ENCODE data around the gene EOLA1.
A peak's percentile ranks its signal among the peaks of the same experiment; 100 is the strongest.
"Not testable (repeated sequence)": the region's sequence is repeated elsewhere in the genome, so short reads cannot be mapped to it uniquely, and the experiment has no call there.

The EOLA1 gene

DNA sequence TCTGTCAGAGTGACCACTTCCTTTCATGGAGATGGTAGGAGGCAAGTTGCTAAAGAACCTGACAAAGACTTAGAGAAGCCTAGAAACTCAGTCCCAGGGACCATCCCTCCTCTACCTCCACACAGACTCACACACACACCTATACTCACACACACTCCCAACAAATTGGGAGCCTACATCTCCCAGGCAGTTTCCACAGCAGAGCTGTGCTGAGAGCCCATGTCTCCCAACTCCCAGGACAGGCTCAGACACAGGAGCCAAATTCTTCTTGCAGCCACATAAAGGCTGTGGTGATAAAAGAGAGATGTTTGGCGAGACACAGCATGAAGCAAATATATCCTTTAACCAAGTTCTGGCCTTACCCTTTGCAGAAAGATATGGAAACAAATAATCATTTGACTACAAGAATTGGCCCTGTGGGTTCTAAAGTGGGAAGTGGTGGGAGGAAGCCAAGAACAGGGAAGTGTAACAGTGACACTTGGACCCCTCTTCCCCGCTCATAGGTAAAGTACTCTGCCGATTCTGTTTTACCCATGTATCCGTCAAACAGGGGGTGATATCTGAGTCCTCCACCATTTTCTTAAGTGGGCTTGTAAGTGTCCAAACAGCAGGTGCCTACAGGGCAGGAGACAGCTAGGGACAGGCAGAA is 24.7 kb upstream of the EOLA1 start:
- DNase-seq = no peak

DNA sequence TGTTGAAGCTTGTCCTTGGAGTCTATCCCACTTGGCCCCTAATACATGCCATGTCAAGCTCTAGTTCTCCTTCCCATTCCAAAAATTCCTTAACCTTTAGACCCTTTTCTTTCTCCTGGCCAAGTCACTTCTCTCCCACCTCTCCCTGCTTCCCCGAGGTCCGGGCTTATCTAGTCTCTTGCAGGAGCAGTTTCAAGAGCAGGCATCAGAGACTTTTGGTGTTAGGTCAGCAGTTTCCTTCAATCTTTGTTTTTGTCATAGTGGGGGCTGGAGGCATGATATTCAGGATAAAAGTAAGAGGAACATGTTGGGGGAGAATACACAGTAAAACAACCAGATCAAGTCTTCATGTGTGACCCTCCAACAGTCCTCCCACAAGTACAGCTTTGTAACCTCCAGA is 24.2 kb upstream of the EOLA1 start:
- DNase-seq = no peak

DNA sequence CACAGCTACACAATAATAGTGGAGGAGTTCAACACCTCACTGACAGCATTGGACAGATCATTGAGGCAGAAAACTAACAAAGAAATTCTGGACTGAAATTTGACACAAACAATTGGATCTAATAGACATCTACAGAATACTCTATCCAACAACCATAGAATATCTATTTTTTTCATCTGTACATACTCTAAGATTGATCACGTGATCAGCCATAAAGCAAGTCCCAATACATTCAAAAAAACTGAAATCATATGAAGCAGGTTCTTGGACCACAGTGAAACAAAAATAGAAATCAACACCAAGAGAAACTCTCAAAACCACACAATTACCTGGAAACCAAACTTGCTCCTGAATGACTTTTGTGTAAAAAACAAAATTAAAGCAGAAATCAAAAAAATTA is 23.5 kb upstream of the EOLA1 start:
- no peak for DNase-seq

DNA sequence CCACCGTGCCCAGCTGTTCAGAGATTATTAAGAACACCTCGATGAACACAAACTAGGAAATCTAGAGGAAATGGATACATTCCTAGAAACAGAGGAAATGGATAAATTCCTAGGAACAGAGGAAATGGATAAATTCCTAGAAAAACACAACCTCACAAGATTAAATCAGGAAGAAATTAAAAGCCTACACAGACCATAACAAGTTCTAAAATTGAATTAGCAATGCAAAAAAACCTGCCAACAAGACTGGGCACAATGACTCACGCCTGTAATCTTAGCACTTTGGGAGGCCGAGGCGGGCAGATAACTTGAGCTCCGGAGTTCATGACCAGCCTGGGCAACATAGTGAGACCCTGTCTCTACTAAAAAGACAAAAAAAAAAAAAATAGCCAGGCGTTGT is 22.6 kb upstream of the EOLA1 start:
- DNase-seq = no peak

DNA sequence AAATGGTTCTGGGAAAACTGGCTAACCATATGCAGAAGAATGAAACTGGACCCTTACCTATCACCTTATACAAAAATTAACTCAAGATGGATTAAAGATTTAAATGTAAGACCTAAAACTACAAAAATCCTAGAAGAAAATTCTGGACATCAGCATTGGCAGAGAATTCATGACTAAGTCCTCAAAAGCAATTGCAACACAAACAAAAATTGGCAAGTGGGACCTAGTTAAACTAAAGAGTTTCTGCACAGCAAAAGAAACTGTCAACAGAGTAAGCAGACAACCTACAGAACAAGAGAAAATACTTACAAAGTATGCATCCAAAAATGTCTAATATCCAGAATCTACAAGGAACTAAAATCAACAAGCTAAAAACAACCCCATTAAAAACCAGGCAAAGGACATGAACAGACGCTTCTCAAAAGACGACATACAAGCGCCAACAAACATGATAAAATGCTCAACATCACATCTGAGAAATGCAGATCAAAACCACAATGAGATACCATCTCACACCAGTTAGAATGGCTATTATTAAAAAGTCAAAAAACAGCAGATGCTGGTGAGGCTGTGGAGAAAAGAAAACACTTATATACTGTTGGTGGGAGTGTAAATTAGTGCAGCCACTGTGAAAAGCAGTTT is 20.1 kb upstream of the EOLA1 start:
- DNase-seq = not testable (repeated sequence)

DNA sequence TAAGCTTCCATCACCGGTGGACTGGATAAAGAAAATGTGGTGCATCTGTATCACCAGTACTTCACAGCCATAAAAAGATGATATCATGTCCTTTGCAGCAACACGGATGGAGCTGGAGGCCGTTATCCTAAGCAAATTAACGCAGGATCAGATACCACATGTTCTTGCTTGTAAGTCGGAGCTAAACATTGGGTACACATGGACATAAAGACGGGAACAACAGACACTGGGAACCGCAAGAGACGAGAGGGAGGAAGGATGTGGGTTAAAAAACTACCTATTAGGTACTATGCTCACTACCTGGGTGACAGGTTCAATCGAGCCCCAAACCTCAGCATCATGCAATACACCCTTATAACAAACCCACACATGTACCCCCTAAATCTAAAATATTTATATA is 19.4 kb upstream of the EOLA1 start:
- DNase-seq = no peak

DNA sequence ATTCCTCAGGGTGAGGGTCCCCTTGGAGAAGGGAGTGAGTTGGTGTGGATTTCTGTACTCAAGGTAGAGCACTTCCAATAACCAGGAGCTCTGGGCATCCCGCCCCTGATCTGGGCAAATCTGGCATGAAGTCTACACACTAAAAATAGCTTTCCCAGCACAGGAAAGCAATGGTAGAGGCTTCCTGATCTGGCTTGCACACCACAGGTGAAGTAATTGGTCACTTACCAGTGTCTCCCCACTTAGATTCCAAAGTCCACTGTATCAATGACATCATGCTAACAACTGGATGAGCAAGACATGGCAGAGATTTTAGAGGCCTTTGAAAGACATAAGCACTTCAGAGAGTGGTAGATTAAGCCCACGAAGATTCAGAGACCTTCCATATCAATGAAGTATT is 17.9 kb upstream of the EOLA1 start:
- DNase-seq = no peak

DNA sequence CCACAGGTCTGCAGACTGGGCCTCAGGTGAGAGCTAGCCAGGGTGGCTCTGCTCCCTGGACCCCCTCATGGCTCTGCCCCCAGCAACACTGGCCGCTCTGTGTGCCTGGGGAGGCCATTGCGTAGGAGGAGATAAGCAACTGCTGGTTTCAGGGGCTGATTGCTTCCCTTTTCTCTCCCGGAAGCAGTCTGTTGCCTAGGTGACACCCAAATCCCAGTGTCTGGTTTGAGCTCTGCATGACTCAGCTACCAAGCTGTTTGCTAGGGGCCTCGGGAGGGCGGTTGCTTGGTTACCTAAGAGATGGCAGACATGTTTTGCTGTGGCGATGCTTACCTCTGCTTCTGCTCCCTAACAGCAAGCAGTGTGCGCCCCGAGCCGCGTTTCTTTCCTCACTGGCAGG is 15.4 kb upstream of the EOLA1 start:
- not testable (repeated sequence) for DNase-seq

DNA sequence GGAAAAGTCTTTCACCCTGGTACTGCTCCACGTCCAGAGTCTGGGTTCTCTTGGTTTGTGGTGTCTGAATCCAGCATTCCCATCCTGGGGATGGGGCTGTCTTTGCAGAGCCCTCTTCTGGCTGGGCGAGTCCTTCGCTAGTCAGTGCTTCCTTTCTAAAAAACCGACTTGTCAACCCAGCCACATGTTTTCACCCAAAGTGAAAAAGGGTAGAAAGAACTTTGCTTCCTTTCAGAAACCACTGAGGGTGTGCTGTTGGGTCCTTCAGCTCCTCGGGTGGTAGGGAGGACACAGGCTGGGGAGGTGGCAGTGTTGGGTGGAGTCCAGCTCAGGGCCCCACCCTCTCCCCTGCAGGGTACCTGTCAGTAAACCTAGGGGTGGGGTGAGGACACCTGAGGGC is 14.9 kb upstream of the EOLA1 start:
- not testable (repeated sequence) for DNase-seq

DNA sequence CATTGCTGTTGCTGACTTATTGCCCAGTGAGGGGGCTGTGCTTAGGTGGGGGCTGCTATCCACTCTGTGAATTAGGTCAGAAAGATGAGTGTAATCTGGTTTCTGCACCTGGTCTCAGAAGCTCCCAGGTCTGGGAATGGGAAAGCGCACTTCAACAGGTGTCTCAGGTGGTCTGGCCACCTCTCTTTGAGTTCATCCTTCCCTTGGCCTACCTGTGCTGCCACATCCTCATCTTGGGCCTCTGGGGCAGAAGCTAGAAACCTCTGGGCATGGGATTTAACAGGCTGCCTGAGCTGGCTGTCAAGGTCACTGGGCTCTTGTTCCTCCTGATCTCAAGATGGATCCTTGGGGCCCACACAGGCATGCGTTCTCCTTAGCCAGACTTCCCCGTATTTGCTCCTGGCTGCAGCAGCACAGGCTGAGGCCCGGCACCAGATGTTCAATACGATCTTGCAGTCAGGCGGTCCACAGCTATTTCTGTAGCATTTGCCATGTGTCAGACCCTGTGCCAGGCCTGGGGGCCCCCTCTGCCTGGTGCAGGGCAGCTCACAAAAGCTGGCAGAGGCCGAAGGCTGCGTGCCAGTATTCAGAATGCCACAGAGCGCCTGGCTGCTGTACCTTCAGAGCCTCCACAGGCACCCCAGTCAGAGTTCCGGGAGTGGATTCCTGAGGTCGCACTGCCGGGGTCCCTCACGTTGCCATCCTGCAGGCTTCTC is 14.3 kb upstream of the EOLA1 start:
- not testable (repeated sequence) for DNase-seq

DNA sequence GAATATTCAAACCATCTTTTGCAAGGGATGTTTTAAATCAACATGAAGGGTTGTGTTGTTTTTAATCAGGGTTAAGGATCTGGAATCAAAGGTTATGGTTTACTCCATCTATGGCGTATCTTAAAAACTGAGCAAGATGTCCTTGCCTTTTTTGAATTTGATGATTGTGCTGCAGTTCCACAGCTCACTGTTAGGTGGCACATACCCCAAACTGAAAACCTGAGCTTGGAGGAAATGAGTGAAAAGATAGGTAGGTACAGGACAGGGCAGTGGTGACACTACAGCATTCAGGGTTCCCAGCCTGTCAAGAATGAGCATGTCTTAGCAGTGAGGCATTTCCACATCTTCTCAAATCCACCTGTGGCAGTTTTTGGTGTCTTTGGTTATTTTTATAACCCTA is 13.1 kb upstream of the EOLA1 start:
- DNase-seq = no peak

DNA sequence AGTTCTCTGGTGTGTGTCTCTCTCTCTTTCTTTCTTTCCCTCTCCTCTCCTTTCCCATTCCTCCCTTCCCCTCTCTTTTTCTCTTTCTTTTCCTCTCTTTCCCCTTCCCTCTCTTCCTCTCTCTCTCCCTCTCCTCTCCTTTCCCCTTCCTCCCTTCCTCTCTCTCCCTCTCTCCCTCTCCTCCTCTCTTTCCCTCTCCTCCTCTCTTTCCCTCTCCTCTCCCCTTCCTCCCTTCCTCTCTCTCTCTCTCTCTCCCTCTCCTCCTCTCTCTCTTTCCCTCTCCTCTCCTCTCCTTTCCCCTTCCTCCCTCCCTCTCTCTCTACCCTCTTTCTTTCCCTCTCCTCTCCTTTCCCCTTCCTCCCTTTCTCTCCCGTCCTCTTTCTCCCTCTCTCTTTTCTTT is 12.4 kb upstream of the EOLA1 start:
- no peak for DNase-seq

DNA sequence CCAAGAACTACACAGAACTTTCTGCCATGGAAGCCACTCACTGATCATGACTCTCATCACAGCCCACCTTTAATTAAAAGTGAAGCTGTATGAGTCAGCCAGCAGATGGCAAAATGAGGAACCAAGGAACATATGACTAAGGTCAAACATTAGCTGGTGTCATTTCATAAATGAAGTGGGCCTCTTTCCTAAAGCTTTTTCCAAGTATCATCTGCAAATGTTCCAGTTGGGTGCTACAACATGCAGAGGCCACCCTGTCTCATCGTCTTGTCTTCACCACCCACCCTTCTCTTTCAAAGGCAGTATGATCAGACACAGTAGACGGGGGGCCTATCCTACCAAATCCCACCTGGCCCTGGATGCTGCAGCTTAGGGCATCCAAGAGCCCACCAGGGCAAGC is 9.2 kb upstream of the EOLA1 start:
- DNase-seq = no peak

DNA sequence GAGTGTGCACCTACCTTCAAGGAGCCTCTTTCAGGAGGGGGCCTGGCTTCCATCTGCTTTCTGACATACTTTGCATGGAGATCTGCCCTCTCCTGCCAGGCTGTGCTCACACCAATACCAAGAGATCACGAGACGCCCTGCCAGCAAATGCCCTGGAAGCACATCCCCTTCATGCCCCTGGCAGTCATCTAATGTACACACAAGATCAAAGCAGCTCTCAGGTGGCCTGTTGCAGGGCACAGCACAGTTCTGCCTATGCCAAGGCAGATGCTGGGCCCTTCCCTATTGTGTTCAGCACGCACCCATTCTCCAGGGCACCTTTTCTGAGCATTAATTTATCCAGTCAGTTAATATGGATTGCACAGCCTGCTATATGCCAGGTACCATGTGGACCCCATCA is 7.9 kb upstream of the EOLA1 start:
- DNase-seq = not testable (repeated sequence)

DNA sequence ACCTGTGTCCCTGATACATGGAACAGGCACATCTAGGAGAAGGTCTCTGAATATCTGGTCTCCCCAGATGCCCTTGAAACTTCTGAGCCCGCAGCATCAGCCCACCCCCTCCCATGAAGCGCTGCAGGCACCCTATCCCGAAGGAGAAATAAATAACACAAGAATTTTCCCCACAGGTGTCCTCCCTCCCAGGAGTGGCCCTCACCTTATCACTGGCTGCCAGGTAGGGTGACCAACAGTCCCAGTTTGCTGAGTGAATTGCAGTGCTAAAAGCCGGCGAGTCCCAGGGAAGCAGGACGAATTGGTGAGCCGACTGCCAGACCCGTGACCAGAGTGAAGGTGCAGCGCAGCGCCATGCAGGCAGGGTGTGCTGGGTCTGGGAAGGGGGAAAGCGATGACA is 6.8 kb upstream of the EOLA1 start:
- DNase-seq = not testable (repeated sequence)

DNA sequence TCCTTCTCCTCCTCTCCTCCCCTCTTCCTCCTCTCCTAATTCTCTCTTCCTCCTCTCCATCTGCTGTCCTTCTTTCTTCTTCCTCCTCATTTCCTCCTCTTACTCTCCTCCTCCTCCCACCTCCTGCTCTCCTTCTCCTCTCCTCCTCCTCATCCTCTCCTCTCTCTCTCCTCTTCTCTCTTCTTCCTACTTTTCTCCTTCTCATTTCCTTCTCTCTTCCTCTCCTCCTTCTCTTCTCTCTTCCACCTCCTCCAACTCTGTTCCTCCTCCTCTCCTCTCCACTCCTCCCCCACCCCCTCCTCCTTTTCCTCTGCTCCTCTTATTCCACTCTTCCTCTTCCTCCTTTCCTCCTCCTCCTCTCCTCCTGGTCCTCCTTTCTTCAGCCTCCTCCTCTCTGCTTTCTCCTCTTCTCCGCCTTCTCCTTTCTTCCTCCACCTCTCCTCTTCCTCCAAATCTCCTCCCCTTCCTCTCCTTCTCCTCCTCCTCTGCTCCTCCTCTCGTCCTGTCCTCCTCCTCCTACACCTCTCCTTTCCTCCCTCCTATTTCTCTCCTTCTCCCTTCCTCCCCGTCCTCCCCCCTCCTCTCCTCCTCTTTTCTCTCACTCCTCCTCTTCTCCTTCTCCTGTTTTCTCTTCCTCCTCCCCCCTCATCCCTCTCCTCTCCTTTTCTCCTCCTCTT is 5.7 kb upstream of the EOLA1 start:
- not testable (repeated sequence) for DNase-seq

DNA sequence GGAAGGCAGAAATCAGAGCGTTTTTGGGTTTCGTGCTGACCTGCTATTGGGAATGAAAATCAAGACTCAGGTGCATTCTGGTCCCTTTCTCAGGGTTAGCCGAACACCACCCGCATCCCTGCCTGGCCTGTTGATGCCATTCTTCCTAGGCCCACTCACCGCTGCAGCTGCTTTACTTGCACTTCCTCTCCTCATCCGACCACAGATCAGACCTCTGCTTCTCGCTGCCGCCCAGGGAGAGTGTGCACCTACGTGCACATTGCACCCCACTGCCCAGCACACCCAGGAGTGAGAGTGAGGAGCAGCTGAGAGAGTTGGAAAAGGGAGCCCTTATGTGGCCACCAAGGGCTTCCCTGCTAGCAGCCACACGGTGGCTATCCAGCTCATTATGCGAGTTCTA is 3.3 kb upstream of the EOLA1 start:
- not testable (repeated sequence) for DNase-seq

DNA sequence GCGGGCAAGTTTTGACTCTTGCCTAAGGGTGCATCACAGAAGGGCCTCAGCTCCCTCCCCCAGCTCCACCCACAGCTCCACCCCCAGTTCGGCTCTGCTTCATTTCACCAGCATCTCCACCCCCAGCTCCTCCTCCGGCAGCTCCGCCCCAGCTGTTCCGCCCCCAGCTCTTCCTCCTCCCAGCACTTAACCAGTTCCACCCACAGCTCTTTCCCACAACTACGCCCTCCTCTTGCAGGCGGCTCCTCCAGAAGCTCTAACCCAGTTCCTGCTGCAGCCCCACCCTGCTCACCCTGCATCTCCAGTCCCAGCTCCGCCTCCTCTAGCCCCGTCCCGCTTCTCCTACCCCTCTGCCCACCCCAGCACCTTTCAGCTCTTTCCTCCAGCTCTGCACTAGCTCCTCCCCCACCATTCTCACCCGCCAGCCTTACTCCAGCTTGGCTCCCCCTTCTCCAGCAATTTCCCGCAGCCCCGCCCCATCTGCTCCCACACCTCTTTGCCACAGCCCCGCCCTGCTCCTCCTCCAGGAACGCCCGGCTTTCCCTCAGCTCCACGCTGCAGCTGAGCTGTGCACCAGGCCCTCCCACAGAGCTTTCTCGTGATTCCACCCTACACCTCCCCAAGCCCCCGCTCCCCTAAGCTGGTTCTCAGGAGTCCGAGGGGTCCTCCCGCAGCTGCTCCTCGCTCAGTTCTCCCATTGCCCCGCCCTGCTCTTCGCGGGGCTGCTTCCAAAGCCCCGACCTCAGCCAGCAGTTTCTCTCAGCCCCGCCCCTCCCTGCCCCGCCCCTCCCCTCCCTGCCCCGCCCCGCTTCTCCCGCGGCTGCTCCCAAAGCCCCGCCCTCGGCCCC is 1.3 kb upstream of the EOLA1 start:
- DNase-seq = no peak

DNA sequence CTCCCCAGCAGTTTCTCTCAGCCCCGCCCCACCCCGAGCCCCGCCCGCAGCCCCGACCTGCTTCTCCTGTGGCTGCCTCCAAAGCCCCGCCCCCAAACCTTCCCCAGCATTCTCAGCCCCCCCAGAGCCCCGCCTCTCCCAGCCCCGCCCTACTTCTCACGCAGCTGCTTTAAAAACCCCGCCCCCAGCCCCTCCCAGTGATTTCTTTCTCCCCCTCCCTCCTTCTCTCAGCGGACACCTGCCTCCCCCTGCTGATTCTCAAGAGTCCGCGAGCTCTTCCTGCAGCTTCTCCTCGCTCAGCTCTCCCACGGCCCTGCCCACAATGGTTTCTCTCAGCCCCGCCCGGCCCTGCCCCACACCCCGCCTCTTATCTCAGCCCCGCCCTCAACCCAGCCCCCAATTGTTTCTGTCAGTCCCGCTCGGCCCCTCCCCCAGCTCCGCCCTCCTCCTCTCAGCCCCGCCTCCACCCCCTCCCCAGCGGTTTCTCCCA is 636 bp upstream of the EOLA1 start:
- DNase-seq = peak; percentile 4

DNA sequence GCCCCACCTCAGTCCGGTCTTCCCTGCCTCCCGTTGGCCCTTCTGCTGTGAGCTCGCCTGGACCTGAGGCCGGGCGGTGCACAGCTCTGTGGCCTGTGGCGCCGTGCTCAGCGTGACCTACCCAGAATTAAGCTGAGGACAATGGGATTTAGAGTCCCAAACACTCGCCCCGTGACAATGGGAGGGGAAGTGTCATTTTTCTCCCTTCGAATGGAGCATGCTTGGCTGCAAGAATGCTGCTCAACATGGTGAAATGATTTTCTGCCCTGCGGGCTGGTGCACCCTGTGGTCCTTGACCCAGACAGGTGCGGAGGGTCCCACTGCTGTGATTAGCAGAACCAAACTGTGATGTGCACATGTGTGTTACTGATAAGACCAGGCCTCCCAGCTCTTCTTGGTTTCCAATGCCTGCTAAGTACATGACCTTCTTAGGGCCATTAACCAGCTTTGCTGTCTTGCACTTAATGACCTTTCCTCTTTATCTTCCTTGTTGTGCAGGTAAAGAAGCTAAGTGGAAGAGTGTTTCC is 772 bp downstream of the EOLA1 start:
- no peak for DNase-seq

DNA sequence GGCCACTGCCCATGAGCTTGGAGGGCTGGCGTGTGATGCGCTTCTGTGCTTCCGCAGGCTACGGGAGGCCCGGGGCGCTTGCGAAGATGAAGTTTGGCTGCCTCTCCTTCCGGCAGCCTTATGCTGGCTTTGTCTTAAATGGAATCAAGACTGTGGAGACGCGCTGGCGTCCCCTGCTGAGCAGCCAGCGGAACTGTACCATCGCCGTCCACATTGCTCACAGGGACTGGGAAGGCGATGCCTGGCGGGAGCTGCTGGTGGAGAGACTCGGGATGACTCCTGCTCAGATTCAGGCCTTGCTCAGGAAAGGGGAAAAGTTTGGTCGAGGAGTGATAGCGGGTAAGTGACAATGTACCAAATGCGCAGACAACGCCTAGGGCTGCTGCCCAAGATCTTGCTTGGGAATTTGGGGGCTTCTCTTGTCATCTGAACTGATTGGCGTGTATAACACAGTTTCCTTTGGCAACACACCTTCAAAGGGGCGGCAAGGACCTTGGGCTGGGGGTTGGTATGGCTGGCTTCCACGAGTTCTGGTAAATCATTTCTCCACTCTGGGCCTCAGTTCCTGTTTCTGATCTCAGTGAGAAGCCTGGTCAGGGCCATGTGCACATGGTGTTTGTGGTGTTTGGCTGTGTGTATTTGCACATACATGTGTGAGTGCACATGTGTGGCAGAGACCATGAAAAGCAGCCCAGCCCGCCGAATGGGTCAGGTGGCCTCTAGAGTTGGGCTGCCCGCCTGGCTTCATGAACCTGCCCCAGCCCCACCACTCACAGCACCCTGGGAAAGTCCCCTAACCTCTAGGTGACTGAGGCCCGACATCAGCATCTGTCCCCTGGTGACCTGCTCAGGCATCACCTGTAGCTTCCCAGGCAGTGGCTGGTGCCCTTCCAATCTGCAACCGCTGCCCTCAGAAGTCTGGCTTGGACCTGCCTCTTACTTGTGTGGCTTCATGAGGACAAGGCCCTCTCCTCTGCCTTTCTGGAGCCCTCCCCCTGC is 5.0 kb downstream of the EOLA1 start:
- not testable (repeated sequence) for DNase-seq

Data from cortex of kidney (tissue), 1 donor.